Myocyte (in vitro differentiated cells): ENCODE data around the gene FNIP1. TPM values are rescaled to one million over a fixed set of nuclear protein-coding genes. Genes with fewer than 3 reads are reported as not detected.
"Not testable (repeated sequence)": the region's sequence is repeated elsewhere in the genome, so short reads cannot be mapped to it uniquely, and the experiment has no call there.

ENCODE experiments used
- DNase-seq: peaks from one replicate; pipeline ENCODE4 v3.0.0-alpha.2; 2012; ENCODE audit warnings: low read depth
- total RNA-seq: library from RNA; depleted of rRNA; stranded (reverse); fragments of >200 nt; gene quantifications from 2 replicates; pipeline ENCODE4 v1.2.3, GENCODE V29; 2014

FNIP1 gene
- total RNA-seq, 1 donor from 2014 or later, result 77.2 TPM

DNA sequence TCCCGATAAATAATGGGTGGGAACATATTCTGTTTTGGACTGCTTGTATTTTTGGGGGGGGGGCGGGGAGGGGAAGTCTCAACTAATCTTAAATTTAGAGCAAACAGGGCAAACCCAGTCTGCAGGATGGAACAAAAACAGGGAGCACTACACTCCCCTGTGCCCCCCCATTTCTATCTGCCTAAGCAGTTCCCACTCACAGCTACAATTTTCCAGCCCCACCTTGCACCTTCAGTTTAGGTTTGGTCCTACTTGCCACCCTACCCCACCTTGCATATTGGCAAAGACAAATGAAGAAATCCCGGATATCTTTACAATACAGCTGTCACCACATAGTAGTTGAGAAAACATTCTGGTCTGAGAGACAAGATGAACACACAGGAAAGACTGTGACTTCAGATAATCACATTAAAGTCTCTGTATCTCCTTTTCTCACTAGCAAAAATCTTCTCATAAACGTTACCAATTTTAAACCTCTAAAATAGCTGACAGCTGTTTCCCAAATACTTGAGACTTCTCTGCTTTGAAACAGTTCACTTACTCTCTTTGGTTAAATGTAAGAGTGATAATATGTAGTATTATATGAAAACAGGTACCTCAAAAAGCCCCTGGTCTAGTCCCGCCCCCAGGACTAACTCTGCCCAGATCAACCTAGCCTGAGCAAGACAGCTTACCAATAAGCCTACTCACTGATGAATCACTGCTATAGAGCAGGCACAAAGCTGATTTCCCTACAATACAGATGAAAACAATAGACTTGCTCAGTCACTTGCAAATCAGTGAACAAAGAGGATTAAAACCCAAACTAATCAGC, 156.6 kb downstream of the FNIP1 start:
- no peak for DNase-seq

DNA sequence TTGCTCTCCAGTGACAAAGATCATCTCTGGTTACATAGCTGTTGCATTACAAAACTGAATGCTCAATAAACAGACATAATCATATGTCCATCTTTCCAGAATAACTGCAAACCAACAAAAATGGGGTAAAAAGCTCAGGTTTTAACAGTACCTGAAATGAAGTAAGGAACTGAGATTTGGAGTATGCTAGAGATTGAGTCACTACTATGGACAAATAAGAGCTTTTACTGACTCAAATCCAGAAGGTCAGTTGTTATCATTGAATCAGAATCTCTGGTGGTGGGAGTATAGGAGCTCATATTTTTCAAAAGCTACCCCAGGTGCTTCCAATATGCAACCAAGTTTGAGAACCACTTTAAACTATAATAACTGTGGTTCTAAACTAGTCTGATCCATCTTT, 157.7 kb downstream of the FNIP1 start:
- no peak for DNase-seq

DNA sequence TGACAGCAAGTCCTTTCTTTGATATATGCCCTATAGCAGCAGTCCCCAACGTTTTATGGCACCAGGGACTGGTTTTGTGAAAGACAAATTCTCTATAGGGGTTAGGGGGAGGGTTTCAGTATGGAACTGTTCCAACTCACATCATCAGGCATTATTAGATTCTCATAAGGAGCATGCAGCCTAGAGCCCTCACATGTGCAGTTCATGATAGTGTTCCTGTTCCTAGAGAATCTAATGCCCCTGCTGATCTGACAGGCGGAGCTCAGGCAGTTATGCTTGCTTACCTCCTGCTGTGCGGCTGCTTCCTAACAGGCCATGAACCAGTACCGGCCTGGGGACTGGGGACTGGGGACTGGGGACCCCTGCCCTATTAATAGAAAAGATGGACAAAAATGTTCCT, 159.1 kb downstream of the FNIP1 start:
- no peak for DNase-seq

DNA sequence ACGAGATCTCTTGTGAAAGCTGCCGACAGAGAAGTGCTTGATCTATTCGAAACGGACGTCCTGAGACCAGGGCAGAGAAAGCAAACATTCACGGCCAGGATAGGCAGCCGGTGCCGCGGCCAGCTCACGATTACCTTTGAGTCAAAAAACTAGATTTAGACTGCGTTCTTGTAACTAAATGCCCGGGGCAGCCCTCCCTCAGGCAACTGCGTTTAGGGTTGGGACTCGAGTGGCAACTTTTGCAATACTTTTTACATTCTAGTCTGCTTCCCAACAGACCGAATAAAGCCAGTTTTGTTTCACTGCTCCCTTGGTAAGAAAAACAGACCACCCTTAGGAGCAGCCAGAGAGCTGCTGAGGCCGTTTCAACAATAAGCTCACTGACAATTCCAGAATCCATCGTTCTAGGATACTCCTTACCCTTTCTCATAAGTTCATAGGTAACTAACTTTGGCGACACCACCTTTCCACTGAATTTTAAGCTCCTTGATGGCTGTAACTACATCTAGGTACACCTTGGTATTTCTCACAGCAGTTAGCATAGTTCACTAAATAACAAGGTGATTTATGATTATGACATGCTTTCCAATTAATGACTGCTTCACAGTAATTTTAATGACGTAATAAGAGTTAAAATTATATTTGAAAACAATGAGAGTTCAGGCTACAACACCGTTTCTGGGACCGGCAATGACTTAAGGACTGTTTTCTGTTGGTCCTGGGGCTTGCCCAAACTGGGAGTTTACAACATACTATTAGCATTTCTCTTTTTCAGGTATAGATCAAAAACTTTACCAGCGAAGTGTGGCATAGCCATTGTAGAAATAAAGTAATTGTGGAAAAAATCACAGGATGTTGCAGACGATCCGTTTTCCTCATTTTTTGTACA, 160.9 kb downstream of the FNIP1 start:
- DNase-seq, result peak; percentile 28

DNA sequence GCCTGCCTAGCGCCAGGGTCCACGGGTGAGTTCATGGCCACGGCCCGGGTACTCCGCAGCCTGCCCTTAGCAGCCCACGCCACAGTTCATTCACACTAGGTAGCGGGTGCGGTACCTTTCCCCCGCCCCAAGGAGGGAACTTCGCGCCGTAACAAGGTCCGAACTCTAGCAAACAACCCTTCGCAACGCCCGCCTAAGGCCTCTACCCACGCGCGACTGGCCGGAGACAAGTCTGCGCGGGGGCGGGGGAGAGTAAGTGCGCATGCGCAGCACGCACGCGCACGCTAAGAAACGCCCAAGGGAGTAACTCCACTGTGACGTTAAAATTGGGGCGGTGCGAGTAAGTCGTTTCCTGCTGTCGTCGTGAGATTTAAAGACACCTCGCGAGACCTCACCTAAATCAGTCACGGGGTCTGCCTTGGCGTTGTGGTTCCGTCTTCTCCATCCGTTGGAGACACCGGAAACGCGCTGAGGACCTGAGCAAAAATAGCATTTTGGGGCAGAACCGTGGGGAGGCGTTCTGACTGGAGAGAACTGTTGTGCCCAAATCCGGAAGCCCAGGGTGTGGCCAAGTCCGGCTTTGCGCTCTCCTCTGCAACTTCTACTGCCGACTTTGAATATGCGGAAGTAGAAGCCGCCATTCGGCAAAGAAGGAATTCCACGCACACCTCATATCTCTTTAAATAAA, 161.7 kb downstream of the FNIP1 start, which contains the start of gene RAPGEF6:
TSS of gene RAPGEF6 (minus strand) at position 234 of the 688 bp plus-strand sequence. CDS start at position 35, 199 bp downstream.
- DNase-seq, result peak; percentile 100

DNA sequence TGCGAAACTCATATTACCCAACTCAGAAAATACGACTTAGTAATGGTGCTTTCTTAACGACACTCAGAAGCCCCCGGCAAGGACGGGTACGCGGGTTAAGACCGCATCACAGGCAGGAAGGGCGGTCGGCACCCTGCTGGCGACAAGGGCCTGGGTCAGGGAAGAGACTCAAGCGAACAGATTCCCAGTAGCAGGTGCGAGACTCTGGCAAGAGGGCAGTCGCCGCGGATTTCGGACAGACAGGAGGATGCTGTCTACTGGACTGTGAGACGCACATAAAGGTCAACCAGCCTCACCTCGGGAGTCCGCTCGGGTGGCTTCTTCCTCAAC, 162.2 kb downstream of the FNIP1 start:
- DNase-seq, result peak; percentile 68

DNA sequence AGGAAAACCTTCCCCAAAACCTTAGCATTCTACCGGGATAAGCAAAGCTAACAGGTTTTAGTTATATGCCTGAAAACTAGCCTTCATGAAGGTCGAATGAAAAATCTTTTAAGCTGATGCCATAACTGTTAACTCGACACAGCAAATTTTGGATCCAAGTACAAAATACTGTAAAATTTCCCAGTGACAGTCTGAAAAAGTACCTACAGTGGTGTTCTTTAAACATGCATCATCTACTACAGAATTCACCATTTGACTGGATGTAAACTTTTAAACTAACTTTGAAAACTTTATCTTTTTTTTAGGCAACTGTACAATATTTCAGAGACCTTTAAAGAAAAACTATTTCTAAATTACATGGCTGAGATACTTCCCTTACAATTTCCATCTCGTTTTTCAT, 162.6 kb downstream of the FNIP1 start:
- no peak for DNase-seq

DNA sequence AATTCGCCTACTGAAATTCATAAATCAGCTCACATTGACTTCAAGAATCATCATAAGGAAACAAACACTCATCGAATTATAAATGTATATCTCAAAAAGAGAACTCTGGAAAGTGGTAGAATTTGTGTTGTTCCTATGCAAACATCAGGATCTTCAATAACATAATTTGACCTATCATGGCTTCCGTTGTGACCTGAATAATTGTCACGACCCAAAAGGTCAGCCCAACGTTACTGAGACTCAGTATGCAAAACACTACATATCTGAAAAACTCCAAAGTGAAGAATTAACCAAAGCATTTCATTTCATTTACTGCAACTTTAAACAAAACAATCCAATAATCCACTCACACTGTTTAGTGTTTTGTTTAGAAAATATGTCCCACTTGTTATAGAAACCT, 163.0 kb downstream of the FNIP1 start:
- no peak for DNase-seq

DNA sequence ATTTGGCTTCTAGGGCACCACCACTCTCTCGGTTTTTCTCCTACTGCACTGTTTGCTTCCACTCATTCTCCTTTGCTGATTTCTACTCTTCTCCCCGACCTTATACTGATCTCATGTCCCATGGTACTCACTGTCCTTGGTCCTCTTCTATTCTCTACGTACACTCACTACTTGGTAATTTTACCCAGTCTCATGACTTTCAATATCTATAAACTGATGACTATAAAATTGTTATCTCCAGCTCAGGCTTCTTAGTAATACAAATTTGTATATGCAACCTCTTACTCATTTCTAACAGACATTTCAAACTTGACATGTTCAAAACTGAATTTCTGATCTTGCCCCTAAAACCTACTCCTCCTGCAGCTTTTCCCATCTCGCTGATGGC, 165.9 kb downstream of the FNIP1 start:
- DNase-seq, result no peak

DNA sequence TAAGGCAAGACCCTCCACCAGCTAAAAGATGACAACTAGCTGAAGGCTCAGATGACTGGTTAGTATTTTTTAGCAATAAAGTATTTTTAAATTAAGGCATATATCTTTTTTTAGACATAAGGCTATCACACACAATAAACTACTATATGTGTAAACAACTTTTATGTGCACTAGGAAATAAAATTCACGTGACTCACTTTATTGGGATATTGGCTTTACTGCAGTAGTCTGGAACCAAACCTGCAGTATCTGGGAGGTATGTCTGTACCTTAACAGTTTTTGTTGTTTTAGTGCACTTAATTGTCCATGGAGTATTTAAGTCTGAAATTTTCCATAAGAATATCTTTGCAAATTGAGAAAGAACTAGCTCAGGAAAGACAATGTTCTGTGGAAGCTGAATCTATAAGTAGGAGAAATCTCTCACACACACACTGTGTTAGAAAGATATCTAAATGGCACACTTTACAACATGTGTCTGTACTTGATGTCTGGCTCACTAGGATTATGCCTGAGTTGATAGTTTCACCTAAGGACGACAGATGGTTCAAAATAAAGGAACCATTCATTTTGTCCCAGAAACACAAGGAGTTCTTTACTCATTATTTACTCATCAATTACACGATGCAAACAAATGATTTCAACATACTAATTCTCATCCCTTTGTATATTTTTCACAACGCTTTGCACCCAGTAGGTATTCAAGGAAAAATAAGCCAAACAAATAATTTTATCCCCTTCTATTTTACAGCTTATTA, 166.4 kb downstream of the FNIP1 start:
- DNase-seq, result no peak

DNA sequence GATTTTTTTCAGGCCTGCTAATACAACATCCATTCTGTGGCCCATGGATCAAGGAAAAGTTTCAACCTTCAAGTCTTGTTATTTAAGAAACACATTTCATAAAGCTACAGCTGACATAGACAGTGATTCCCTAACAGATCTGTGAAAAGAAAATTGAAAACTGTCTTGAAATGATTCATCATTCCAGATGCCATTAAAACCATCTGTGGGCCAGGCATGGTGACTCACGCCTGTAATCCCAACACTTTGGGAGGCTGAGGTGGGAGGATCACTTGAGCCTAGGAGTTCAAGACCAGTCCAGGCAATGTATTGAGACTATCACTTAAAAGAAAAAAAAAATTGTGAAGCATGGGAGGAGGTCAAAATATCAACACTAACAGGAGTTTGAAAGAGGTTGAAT, 167.8 kb downstream of the FNIP1 start:
- DNase-seq, result peak; percentile 37

DNA sequence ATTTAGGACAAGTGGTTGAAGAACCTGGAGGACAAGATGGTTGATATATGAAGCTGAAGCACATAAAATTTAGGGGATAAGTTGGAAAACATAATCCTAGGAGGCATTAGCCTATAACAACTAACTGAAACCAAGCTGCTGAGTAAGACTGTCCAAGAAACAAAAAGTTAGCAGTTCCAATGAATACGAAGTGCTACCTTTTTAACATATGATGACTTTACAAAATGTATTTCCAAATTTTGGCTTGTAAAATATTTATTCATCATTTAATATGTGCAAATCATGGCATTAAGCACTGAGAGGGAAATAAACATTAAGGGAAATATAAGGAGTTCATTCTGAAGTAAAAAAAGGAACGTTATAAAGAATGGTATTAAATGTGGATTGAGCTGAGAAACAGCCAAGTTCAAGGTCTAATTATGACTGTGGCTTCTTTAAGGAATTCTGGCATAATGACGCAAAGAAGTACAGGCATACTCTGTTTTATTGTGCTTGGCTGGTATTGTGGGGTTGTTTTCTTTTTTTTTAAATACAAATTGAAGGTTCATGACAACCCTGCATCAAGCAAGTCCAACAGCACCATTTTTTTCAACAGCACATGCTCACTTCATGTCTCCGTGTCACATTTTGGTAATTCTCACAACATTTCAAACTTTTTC, 169.5 kb downstream of the FNIP1 start:
- no peak for DNase-seq

DNA sequence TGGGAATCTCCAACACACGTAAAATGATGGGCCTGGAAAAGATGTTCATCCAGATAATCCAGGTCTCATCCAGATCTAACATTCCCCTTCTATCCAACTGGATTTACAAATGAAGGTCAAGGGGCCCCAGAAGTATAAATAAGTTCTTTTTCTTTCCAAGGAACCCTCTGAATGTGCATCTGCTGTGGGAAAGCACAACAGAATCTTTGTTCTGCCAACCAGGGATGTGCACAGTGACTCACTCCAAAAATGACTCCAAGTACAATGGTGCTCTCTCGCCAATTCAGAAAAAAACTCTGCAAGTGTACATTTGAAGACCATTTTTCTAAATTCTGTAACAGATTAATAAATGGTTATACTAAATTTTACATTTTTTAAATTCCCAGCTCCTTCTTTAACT, 174.2 kb downstream of the FNIP1 start:
- DNase-seq, result peak; percentile 67

DNA sequence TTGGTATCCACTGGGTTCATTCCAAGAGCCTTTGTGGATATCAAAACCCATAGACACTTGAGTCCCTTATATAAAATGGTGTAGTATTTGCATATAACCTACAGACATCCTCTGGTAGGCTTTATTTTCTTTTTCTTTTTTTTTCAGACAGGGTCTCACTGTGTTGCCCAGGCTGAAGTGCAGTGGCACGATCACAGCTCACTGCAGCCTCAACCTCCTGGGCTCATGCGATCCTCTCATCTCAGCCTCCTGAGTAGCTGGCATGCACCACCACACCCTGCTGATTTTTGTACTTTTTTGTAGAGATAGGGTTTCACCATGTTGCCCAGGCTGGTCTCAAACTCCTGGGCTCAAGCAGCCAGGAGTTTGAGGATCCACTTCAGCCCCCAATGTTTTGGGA, 175.7 kb downstream of the FNIP1 start:
- not testable (repeated sequence) for DNase-seq

DNA sequence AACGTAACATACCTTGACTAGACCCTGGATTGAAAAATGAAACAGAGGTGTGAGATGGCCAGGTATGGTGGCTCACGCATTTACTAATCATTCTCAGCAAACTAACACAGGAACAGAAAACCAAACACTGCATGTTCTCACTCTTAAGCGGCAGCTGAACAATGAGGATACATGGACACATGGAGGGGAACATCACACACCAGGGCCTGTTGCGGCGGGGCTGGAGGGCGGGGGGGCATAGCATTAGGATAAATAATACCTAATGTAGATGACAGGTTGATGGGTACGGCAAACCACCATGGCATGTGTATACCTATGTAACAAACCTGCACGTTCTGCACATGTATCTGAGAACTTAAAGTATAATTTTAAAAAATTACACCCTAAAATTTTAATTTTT, 177.7 kb downstream of the FNIP1 start:
- DNase-seq, result no peak

DNA sequence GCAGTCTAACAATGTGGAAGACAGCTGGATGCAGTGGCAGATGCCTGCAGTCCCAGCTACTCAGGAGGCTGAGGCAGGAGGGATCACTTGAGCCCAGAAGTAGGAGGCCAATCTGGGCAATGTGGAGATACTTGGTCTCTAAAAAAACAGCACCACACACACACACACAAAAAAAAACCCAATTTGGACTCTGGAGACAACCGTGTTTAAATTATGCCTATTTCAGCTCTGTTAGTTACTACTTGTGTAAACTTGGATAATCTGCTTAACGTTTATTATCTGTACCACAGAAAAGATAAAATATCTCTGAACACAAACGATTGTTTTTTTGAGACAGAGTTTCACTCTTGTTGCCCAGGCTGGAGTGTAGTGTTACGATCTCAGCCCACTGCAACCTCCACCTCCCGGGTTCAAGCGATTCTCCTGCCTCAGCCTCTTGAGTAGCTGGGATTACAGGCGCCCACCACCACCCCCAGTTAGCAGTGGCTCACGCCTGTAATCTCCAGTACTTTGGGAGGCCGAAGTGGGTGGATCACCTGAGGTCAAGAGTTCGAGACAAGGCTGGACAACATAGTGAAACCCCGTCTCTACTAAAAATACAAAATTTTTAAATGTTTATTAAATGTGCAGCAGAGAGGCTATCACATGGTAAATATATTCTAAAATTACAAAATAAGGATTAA, 179.5 kb downstream of the FNIP1 start:
- no peak for DNase-seq

DNA sequence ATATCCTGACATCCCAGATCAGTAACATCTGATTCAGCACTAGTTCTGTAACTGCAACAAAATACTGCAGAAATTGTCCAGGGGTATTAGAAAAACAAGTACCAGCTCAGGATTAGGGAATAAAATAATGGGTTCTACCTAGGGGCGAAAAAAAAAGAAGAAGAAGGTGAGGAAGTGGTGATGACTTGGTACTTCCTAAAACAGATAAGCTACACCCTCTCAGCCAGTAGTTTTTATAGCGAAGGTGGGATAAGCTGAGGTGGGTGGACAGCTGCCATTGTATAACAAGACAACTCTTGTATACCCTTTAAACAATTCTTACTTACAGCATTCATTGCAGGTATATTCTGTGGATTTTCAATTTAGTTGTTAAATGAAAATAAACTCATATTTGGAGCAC, 180.9 kb downstream of the FNIP1 start:
- DNase-seq, result no peak

DNA sequence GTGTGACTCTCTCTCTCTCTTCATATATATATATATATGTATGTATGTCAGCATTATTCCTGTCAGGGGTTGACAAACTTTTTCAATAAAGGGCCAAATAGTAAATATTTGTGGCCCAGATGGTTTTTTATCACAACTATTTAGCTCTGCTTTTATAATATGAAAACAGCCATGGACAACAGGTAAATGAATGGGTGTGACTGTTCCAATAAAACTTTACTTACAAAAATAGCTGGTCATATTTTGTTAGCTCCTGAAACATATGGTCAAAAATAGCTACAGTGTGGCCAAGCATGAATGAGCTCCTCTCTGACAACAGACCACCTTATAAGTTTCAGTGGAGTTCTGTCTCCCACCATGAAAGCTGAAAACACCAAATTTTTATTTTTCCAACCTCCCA, 183.4 kb downstream of the FNIP1 start:
- no peak for DNase-seq

DNA sequence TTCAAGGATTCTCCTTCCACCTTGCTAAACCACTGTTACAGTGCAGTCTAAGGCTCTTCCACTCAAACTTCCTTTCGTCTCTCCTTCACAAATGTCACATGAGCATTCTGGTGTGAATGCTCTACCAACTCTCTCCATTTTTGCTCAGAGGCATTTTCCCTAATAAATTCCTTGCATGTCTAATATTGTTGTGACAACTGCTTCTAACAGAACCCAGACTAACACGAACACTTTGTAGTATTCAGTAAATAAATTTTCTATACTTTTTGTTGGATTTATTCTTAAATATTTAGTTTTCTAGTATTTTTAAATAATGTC, 185.8 kb downstream of the FNIP1 start:
- no peak for DNase-seq
